CD4-positive, alpha-beta T cell treated with Interleukin-2 at 100 ng/mL for 4 hours (primary cell): Measurements from ENCODE around the gene SPRED2.
A peak's percentile ranks its signal among the peaks of the same experiment; 100 is the strongest.

Experiments
- DNase-seq: peaks from one replicate; pipeline ENCODE4 v3.0.0-alpha.2; 2020; ENCODE audit warnings: low spot score

Gene SPRED2

GRCh38 chr2:65309699-65310098 is 122.7 kb downstream of the SPRED2 start:
- no peak for DNase-seq

- DNase-seq: no peak
These were observed 126.5 kb downstream of the SPRED2 start for GRCh38 chr2:65305934-65306333.

DNA sequence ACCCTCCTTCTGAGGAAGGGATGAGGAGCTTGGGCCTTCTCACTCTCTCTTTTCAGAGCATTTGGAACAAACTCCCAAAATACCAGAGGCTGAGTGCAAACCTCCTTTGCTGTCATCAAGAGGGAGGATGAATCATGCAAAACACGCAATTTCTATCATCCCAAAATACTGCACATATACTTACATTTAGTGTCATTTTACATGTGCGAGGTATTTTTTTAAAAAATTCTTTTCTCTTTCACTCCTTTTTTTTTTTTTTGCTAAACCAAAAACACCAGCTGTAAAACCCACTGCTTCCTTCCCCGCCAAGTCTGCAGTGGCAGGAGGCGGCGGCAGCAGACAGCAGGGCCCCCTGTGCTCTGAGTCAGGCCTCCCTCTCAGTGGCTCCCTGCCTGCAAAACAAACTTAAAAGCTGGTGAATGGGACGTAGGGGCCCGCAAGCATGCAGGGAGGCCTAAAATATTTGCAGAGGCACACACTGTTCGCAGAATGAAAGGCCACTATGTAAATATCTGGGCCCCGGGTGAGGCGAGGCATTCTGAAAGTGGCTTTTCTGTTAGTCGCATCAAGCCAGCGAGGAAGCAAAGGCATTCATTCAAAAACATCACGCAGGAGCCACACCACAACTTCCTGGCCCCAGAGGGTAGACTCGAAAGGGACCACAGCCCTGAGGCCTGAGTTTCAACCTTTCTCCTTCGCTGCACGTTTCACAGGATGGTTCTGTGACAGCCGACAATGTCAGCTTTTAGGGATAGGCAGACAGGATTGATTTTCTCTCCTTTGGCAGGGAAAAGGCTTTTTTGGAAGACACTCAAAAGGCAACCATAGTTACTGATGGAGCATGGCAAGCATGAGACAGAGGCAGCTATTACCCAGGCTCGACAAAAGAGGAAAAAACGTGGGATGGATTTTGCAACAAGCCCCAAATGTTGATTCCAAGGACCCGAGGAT is 131.4 kb downstream of the SPRED2 start:
- peak; percentile 47 for DNase-seq

DNA sequence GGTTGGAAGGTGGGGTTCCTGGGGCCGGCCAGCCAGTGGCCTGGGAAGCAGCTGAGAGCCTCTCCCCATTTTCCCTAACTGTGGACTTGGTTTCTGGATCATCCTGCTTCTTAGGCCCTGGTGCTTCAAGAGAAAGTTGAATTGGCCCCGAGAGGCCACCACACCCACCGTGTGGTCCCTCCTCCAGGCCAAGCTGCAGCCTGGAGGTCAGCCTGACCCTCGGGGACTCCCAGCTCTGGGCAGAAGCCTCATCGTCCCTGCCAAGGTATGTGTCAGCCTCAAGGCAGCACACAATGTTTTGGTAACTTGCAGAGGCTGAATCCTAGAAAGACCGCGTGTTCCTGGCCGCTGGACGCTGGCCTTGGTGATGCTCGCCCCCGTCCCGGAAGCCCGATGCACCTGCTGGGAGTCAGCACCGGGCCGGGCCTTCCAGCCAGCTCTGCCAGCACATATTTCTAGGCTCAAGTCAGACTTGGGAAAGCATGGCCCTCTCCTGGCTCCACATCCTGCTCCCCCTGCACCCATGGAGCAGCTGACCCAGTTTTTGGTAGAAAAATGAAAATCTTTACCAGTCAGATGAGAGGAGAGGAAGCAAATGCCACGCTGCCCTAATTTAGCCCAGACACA is 132.2 kb downstream of the SPRED2 start:
- DNase-seq: no peak

DNA sequence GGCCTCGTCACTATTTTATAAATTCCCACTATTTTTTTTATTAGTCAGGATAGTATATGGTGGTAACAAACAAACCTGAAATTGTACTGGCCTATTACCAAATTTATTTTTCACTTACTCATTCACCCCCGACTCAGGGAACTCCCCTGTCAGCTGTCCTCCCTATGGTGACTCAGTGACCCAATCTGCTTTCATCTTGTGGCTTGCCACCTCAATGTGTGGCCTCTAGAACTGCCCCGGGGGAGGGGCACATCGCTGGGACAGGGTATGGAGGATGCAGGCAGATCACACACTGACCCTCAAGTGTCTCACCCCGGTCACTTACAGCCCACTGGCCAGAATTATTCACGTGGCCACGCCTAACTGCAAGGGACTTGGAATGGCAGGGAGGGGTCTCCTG is 133.2 kb downstream of the SPRED2 start:
- DNase-seq: no peak

DNA sequence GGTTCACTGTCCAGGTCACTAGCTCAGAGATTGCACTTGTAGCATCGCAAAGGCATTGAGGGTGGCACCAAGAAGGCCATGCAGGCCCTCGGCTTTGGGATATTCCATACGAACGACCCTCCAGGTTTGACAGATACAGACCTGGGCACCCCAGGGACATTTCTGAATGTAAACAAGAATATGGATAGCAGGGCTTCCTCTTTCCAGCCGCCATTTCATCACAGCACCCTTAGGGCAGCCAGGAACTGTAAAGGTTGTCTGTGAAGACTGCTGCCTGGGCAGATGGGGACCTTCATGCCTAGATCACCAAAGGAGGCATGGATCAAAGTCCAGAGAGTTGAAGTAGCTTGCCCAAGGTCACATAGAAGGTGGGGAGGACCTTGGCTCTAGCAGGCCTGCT is 134.3 kb downstream of the SPRED2 start:
- DNase-seq: no peak

- no peak for DNase-seq
These were observed 134.9 kb downstream of the SPRED2 start for GRCh38 chr2:65297544-65297943.

DNA sequence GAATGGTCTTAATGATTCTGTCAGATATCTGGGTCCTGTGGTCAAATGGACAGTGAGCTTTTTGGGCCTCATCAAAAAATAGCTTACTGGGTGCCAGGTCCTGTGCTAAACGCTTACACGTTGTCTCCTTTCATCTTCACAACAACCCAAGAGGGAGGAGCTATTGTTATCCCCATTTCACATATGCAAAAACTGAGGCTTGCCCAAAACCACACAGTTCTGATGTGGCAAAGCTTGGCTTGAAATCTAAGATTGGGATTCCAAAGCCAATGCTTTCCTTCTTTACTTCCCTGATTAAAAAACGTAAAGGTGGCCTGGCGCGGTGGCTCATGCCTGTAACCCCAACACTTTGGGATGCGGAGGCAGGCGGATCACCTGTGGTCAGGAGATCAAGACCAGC is 135.4 kb downstream of the SPRED2 start:
- DNase-seq: no peak

DNA sequence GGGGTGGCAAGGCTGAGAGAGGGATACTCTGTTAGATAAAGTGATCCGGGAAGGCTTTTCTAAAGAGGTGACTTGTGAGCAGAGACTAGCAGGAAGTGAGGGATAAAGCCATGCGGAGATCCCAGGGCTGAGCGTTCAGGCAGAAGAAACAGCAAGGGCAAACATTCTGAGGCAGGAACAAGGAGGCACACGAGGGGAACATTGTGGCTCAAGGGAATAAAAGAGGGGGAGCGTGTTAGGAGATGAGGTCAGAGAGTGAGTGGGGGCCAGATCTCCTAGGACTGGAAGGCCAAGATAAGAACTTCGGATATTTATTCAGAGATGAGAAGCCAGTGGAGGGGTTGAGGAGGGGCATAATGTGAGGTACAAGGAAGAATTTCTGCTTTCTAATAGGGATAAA is 137.7 kb downstream of the SPRED2 start:
- DNase-seq: no peak

DNA sequence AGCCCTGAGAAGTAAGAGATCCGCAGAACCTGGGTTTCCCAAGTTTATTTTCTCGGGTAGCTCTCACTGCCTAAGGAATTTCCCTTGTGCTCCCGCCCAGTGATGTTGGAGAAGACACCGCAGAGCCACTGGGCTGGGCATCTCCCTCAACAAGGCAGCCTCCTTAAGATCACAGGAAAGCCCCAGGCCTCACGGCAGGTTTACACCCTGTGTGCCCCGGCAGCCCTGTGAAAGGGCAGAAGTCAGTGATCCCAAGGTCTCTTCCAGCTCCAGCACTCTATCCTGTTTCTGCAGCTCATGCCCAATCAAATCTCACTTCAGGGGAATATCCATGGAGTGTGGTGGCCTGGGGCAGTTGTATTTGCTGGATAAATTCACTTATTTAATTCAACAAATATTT is 138.3 kb downstream of the SPRED2 start:
- no peak for DNase-seq

- DNase-seq: no peak
These were observed 139.0 kb downstream of the SPRED2 start for GRCh38 chr2:65293376-65293775.

DNA sequence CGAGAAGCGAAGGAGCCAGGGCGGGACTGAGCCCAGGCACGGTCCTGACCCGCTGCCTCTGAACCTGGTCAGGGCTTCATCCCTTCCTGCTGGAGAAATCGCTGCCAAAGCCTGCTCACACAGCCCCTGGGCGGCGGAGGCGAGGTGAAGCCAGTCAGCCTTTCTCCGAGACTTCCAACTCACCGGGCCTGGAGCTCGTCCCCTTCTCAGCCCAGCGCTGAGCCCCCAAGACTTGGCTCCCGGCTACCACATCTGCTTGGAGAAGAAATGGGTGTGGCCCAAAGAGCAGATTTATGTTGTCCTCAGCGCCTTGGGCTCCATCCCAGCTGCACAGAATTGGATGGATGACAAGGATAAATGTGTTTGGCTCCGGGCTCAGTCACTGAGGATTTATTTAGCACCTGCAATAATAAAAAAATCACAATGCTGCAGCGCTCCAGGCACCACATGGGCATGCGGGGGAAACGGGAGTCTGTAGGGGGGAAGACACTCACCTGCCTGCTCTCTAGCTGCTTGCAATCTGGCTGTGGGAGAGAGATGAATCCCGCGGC is 139.9 kb downstream of the SPRED2 start:
- DNase-seq: no peak

- DNase-seq: no peak
These were observed 140.3 kb downstream of the SPRED2 start for GRCh38 chr2:65292106-65292400.

DNA sequence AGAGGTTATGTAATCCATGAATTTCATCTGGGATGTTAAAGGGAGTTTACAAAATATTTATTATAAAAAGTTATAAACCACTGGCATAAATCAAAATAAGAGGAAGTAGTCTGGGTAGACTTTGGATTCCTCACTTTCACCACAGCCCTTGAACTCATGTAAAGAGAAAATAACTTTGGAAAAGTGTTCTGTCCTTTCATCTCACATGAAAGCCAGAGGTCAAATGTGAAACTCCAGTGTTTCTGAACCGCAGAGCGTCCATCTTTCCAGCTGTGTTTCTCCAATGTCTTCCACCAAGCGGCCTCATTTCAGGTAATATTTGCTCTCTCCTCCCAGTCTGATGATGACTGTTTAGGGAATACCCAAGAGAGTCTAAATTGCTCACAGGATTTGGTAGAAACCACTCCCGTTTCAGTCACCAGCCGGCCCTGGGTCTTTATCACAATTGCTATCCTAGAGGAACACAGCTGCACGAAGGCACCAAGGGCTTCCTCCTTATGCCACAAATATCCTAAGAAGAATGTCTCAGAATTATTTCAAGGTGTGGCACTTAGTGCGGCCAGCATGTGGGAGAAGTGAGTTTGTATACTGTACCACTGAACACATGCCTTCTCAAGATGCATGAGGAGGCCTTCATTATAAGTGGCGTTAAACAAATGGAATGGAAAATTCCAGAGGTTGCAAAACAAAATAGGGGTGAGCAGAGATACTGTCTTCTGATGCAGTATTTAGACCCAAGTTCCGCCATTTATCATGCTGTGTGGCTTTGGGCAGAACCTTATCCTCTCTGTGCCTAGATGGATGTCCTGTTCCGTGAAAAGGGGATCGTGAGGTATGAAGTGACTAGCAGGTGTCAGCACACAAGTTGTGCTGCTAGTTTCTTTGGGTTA is 140.9 kb downstream of the SPRED2 start:
- no peak for DNase-seq

DNA sequence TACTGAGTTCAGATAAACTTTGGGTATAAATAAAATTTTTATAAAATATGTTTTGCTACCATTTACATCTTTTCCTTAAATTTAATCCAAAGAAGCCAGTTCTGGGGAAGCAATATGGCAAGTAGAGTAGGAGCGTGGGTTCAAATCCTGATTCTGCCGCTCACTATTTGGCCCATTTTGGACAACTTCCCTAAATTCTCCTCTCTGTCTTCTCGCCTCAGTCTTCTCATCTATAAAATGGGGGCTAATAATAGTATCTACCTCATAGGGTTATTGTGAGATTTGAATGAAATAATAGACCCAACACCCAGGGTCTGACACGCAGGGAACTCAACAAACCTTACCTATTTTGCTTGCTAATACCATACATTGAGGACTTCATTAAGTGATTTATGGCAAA is 145.0 kb downstream of the SPRED2 start:
- DNase-seq: no peak

GRCh38 chr2:65282477-65283053 is 149.8 kb downstream of the SPRED2 start:
- no peak for DNase-seq

DNA sequence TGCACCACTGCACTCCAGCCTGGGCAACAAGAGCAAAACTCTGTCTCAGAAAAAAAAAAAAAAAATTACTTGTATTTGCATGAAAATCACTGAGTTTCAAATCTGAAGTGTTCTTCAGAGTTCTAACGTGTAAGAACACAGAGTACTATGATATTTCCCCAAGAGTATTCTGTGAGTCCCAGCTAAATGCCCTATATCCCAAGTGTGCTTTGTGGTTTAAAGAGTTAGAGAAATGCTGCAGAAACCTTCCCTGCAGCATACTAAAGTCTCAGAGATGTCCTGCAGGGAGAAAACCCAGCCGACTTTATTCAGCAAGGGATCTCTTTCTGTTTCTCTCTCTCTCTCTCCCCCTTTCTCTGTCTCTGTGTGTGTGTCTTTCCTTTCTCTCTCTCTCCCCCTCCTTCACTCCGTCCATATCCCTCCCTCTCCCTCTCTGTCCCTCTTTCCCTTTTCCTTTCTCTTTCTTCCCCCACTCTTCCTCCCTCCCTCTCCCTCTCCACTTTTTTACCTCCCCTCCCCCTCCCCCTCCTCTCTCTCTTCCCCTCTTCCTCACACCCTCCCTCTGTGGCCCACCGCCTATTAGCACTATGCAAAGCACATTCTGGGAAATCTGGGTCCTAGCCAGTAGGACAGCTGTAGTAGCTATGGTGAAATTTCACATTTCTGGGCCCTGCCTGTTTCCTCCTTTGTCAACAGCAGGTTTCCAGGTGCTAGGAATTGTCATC is 150.6 kb downstream of the SPRED2 start:
- no peak for DNase-seq

DNA sequence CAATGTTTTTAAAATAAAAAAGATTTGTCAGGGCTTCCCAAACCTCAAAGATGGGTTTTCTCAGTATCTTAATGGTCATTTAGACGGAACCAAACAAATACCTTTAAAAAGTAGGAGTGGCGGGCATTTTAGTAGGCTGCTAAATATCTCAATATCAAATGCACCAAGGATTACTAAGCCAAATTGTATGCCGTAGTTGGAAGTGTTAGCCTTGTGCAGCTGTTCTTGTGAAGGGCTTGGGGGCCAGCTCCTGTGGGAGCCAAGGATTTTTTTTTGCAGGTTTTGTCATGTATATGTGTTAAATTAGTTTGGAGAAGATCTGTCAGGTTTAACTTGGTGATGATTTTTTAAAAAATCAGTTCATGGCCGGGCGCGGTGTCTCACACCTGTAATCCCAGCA is 152.6 kb downstream of the SPRED2 start:
- DNase-seq: no peak

DNA sequence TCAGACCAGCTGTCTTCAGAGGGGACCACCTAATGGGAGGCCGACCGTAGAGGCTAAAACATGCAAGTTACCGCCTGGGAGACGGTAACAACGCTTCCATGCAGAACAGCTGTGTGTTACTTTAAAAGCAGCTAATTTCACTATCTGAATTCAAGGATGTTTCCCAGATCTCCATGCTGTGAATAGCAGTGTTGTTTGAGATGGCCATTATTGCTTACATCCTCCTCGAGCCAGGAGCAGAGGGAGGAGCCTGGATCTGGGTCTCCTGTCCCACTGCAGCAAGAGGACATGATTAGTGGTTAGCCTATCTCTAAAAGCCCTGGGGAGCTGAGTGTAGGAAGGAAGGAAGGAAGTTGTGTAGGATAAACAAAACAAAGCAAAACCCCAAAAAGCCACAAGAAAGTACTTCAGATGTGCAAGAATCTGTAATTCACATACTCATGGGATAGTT is 153.8 kb downstream of the SPRED2 start:
- no peak for DNase-seq

DNA sequence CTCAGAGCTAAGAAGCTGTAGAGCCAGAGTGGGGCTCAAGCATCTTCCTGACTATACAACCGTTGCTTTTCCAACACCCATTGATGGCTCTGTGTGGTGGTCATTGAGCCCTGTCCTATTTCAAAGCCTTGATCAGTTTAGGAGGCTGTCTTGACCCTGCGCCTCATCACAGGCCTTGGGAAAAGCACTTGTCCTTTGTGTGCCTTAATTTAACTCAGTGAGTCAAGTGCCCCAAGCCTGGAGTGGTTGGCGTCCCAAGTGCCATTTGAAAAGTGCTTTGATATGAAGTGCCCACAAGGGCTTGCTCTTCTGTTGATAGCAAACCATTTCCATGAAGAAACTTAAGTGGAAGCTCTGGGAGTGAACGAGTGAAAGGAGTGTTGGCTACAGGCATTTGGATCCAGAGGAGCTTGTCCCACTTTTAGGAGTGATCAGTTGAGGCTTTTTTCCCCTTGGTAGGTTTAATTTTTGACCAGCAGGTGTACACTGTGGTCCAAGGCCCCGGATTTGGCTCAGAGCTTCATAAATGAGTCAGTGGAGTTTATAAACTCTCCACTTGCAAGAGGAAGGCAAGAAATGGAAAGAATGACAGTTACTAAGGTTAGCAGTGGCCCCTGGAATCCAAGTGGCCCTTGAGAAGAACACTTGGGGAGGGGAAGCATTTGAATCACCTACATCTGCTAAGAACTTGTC is 154.5 kb downstream of the SPRED2 start:
- DNase-seq: no peak

DNA sequence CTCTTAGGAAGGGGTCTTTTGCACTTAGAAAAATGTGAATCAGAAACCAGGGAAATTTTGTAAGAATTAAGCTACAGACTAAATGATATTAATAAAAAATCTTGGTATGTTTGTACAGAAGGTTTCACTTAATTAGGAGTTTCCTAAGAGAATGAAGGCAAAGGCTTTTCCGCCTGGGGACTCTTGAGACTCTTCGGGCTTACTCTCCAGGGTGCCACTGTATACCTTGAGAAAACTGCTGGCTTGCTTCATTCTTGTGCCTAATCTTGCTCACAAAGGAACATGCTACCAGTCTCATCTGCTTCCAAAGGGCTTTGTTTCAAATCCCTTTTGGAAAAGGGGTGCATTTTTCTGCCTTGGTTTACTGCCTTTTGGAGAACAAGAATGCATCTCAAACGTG is 155.3 kb downstream of the SPRED2 start:
- DNase-seq: no peak
